GM18507 (cell line): ENCODE results near the gene CNKSR3.

ENCODE experiments used
- DNase-seq: peaks from one replicate; pipeline ENCODE4 v3.0.0; 2011; ENCODE audit warnings: low read depth; ENCODE audit not compliant: insufficient read length; ENCODE audit errors: extremely low spot score
- FAIRE-seq: peaks from 2 replicates; lab custom pipeline; 2011; peaks lifted over from hg19 to GRCh38; lab: Jason Lieb, UNC

CNKSR3 gene

GRCh38 chr6:154433477-154434241 lies 76.8 kb downstream of the CNKSR3 start:
- DNase-seq (no peak), FAIRE-seq (no peak)

- DNase-seq (no peak), FAIRE-seq (no peak)
Measured at GRCh38 chr6:154432533-154433476, 77.7 kb downstream of the CNKSR3 start.

- DNase-seq (no peak), FAIRE-seq (peak; percentile 77)
Measured at GRCh38 chr6:154430481-154430919, 80.0 kb downstream of the CNKSR3 start.

GRCh38 chr6:154429711-154430110 lies 80.8 kb downstream of the CNKSR3 start:
- FAIRE-seq (no peak), DNase-seq (no peak)

GRCh38 chr6:154428897-154429296 lies 81.6 kb downstream of the CNKSR3 start:
- FAIRE-seq (no peak), DNase-seq (no peak)

- DNase-seq (no peak), FAIRE-seq (no peak)
Measured at GRCh38 chr6:154427446-154427845, 83.0 kb downstream of the CNKSR3 start.

- DNase-seq, result no peak
- FAIRE-seq, result no peak
Measured at GRCh38 chr6:154426997-154427396, 83.5 kb downstream of the CNKSR3 start.

- FAIRE-seq, result no peak
Measured at GRCh38 chr6:154425034-154425433, 85.5 kb downstream of the CNKSR3 start.

GRCh38 chr6:154414021-154414813 lies 96.3 kb downstream of the CNKSR3 start:
- DNase-seq (no peak), FAIRE-seq (peak; percentile 73)

More at GRCh38 chr6:154425034-154425433, 85.5 kb downstream of the CNKSR3 start:
- DNase-seq, result no peak

- no peak for FAIRE-seq
- DNase-seq, result no peak
Measured at GRCh38 chr6:154412106-154412820, 98.2 kb downstream of the CNKSR3 start.

GRCh38 chr6:154411076-154411475 lies 99.4 kb downstream of the CNKSR3 start:
- no peak for DNase-seq
- FAIRE-seq, result no peak

GRCh38 chr6:154410619-154411072 lies 99.8 kb downstream of the CNKSR3 start:
- DNase-seq (no peak), FAIRE-seq (peak; percentile 29)

GRCh38 chr6:154408891-154409500 lies 101.5 kb downstream of the CNKSR3 start:
- DNase-seq (no peak), FAIRE-seq (no peak)

- no peak for FAIRE-seq
- no peak for DNase-seq
Measured at GRCh38 chr6:154407440-154407839, 103.0 kb downstream of the CNKSR3 start.

- DNase-seq, result no peak
- FAIRE-seq, result no peak
Measured at GRCh38 chr6:154406869-154407268, 103.6 kb downstream of the CNKSR3 start.

- no peak for FAIRE-seq
- no peak for DNase-seq
Measured at GRCh38 chr6:154406301-154406700, 104.2 kb downstream of the CNKSR3 start.

- no peak for DNase-seq
- no peak for FAIRE-seq
Measured at GRCh38 chr6:154404791-154405400, 105.6 kb downstream of the CNKSR3 start.

- DNase-seq, result no peak
Measured at GRCh38 chr6:154403788-154404187, 106.7 kb downstream of the CNKSR3 start.

More at GRCh38 chr6:154403788-154404187, 106.7 kb downstream of the CNKSR3 start:
- no peak for FAIRE-seq
